GM21723 (cell line): ENCODE data around the gene OR2M5.

Experiments used
- ATAC-seq: cut with Tn5 transposase; IDR thresholded peaks from one replicate; pipeline ENCODE4 v1.9.1; 2021; ENCODE audit warnings: mild to moderate bottlenecking, moderate library complexity; ENCODE audit not compliant: unreplicated experiment

OR2M5 gene, protein sequence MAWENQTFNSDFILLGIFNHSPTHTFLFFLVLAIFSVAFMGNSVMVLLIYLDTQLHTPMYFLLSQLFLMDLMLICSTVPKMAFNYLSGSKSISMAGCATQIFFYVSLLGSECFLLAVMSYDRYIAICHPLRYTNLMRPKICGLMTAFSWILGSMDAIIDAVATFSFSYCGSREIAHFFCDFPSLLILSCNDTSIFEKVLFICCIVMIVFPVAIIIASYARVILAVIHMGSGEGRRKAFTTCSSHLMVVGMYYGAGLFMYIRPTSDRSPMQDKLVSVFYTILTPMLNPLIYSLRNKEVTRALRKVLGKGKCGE

DNA sequence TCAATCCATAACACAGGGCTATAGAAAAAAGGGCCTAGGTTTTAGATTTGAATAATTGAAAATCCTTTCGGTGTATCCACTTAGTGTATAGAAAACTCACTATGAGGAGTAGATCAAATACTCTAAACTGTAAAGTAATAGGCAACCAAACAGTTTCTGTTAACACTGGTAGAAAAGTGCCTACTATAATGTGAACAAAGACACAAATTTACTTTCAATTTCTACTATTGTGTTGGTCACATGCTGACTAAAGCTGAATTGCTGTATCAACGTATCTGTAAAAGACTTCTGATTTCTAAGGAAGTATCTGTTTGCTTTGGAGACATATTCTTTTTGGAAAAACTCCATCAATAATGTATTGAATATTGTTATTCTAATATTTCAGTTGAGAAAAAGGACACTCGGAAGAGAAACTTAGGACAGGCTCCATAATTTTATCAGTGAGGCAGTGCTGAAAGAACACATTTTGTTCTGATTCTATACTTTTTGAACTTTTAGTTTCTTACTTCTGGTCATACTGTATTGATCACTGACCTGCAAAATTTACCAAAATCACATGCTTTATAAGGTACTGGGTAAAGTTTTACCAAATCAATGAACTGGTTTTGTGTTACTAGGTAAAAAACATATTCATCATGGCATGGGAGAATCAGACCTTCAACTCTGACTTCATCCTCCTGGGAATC is at the start of gene OR2M5:
TSS of gene OR2M5 (plus strand) at position 636 of the 686 bp plus-strand sequence. CDS start at position 636, 0 bp downstream.
- no peak for ATAC-seq

DNA sequence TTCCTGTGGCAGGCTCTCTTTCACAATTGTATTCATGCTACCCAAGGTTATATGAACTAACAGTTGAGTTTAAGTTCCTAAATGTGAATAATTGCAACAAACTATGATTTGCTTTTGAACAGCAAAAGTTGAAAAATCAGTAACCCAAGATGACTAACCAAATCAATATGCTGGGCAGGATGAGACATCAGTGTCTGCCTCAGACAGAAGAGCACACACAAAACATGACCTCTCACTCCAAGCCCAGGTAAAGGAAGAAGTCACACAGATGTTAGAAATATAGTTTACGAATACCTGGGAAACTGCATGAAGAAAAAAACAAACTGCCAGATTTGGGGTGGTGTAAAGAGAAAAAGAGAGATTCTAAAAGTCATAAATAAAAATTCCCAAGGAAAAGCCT is 46.4 kb upstream of the OR2M5 start:
- ATAC-seq, result no peak

DNA sequence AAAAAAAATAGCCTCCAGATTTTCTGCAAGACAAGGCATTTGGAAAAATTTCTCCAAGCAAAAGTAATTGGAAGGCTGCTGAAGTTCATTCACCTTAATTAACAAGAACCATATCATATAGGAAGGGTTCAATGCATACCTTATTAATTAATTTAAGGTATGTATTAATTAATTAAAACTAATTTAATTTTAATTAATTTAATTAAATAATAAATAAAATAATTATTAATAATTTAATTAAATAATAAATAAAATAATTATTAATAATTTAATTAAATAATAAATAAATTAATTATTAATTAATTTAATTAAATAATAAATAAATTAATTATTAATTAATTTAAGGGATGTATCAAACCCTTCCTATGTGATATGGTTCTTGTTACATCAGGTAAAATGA is 42.1 kb upstream of the OR2M5 start:
- ATAC-seq, result no peak

DNA sequence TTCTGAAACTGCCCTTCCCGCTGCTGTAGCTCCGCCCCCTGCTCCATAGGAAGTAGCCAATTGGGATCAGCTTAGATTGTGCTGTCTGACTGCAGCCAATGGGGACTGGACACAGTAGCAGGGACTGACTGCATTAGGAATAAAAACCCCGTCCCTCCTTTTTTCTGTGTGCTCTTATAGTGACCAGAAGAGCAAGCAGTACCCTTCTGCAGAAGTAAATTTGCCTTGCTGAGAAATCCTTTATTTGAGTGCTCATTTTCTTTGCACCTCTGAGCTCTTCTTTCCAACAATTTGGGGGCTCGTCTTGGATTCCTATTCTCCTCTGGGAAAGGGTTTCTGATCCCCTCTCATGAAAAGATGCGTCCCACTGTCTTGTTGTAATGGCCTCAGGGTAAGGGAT is 33.8 kb upstream of the OR2M5 start:
- no peak for ATAC-seq

DNA sequence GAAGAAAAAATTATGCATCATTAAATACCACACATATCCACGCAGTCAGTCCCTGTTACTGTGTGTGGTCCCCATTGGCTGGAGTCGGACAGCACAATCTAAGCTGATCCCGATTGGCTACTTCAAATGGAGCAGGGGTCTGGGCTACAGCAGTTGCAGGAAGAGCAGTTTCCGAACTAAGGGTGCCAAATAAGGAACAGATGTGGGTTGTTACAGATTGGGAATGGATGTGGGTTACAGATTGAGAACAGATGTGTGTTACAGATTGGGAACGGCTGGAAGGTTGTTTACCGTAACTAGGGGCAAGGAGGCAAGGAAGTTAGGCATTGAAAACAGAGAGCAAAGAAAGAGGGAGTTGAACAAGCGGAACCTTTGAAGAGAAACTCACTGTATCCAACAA is 30.1 kb upstream of the OR2M5 start:
- no peak for ATAC-seq

DNA sequence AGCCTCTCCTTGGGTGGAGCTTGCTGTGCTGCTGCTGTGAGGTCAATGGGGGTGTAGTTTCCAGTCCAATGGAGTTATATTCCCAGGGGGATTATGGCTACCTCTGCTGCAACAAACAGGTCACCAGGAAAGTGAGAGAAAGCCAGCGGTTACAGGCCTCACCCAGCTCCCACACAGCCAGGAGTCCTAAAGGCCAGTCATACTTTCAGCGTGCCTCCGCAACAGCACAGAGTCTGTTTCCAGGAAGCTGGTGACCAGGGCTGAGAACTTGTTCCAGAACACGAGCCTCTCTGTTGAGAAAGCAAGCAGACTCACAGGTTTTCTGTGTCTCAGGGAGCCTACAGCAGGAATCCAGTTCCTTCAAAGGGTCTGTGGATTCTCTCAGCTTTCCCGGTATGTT is 17.3 kb upstream of the OR2M5 start:
- no peak for ATAC-seq

DNA sequence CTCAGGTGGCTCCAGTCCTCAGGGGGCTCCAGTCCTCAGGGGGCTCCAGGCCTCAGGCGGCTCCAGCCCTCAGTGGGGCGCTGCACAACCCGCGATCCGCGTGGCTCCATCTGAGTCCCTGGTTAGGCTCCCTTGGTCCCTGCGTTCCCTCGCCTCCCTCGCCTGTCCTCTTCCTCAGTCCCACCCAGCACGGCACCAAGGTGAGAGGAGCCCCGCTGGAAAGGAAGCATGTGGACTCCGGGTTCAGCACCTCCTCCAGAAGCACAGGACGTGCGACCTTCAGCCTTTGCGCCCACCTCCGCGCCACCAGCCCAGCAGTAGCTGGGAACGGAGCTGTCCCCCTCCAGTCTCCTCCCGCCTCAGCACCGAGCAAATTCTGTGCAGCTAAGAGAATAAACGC is 8.1 kb upstream of the OR2M5 start:
- no peak for ATAC-seq

DNA sequence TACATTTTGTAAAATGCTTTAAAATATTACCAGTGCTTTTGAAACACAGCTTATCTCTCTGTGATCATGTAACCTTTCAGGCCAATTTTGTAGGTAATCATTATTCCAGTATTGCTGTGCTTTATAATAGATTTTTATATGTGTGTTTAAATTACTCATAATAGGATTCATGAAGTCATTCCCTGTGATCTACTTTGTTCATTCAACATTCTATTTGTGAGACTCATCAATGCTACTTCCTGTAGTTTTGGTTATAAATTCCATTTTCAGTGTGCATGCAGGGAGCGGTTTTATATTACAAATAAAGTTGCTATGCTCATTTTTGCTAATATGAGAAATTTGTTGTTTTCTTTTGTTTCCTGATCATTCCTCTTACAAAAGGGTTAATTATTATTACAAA is 4.1 kb upstream of the OR2M5 start:
- no peak for ATAC-seq

DNA sequence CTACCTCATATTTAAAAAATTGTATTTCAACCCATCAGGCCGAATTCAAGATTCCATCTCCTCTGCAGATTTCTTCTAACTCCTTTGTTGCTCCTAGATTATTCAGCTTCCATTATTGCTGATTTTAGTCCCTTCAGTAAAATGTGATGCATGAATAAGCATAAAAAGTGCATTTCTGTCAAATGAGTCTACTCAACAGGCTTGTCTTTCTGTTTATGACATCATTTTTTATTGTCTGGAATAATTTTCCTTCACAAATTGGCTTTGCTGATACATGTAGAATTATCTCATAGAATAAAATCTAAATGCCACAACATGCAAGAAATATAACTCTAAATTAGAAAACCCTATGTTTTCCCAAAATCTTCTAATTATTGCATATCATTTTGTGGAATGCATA is 1.6 kb upstream of the OR2M5 start:
- ATAC-seq, result no peak

DNA sequence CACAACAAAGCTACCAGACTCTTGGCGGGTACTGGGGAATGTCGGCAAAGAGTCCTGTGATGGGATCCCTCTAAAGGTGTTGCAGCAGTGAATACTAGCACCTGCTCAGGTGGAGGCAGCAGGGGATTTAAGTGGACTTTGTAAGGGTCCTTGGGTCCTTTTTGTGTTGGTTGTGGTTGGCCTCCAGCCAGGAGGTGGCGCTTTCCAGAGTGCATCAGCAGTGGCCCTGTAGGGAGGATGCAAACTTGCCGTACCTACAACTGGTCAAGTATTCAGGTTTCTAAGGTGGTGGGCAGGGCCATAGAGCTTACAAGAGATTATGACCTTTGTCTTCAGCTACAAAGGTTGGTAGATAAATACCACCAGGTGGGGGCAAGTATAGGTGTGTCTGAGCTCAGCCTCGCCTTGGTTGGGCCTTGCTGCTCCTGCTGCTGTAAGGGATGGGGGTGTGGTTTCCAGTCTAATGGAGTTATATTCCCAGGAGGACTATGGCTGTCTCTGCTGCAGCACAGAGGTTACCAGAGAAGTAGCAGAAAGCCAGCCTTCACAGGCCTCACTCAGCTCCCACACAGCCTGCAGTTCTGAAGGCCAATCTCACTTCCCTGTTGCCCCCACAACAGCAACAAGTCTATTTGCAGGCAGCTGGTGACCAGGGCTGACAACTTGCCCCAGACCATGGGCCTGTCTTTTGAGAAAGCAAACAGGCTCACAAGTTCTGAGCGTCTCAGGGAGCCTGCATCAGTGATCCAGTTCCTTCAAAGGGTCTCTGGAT is 7.3 kb downstream of the OR2M5 start:
- no peak for ATAC-seq

DNA sequence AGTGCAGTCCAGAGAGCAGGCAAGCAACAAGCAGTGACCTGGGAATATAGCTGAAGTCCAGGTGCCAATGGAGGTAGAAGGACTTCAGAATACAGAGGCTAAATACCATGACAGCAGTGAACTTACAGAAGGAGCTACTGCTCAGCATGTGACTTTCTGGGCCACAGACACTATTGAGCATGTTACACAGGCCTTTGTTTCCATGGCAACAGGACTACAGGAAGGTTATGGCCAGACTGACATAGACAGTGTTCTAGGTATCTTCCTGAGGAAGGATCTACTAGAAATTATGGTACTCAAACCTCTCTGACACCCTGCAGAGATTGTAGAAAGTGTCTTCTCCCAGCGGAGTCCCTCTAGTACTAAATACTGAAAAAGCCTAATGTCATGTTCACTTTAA is 11.0 kb downstream of the OR2M5 start:
- ATAC-seq, result no peak

DNA sequence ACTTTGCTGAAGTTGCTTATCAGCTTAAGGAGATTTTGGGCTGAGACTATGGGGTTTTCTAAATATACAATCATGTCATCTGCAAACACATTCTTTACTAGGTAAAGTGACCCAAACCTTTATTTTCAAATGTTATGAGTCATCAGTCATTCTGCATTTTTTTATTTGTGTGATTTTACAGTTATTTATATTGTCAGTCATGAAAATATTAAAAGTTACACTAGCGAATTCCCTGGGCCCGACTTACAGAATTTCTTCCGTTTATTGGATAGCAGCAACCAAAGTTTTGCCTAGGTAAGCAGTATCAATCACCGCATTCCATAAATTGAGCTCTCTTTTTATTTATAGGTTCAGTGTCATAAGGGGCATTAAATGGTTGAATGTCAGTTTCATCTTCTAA is 13.8 kb downstream of the OR2M5 start:
- no peak for ATAC-seq

DNA sequence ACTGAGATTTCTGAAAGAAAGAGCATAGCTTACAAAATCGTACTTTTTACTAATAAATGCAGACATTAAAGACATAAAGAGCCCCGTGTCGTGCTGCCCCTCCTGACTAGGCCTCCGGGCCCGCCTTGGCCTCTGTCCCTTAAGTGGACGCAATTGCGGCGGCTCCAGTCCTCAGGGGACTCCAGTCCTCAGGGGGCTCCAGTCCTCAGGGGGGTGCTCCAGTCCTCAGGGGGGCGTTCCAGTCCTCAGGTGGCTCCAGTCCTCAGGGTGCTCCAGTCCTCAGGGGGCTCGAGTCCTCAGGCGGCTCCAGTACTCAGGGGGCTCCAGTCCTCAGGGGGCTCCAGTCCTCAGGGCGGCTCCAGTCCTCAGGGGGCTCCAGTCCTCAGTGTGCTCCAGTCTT is 19.1 kb downstream of the OR2M5 start:
- no peak for ATAC-seq

DNA sequence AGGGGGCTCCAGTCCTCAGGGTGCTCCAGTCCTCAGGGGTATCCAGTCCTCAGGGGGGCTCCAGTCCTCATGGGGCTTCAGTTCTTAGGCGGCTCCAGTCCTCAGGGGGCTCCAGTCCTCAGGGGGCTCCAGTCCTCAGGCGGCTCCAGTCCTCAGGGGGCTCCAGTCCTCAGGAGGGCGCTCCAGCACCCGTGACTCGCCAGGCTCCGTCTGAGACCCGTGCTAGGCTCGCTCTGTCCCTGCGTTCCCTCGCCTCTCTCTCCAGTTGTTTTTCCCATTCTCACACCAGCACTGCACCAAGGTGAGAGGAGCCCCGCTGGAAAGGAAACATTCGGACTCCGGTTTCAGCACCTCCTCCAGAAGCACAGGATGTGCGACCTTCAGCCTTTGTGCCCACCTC is 20.2 kb downstream of the OR2M5 start:
- no peak for ATAC-seq

DNA sequence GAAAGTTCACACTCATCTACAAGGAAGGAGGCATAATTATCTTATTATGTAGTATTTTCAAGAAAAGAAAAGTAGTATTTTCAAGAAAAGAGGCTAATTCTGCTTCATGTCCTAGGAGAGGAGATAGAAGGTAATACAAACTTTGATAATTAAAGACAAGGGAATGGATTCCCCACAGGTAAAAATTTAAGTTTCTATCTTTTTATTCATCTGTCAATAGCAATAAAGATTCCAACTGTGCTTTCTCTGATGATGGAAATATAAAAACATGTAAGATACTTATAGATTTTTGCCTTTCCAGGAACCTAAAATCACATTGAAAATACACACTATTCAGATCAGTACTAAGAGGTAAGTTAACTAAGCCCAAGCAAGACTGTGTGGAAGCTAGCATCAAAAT is 29.6 kb downstream of the OR2M5 start, which contains the start of gene OR2M2:
TSS of gene OR2M2 (plus strand) at position 301 of the 400 bp plus-strand sequence. CDS start 5,165 bp downstream, outside the sequence.
- no peak for ATAC-seq

DNA sequence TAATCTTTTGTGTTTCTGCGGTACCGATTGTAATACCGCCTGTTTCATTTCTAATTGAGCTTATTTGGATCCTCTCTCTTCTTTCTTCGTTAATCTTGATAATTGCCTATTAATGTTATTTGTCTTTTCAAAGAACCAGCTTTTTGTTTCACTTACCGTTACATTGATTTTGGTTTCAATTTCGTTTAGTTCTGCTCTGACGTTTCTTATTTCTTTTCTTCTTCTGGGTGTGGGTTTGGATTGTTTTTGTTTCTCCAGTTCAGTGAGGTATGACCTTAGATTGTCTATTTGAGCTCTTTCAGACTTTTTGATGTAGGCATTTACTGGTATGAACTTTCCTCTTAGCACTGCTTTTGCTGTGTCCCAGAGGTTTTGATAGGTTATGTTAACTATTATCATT is 39.0 kb downstream of the OR2M5 start:
- ATAC-seq, result peak; percentile 87

DNA sequence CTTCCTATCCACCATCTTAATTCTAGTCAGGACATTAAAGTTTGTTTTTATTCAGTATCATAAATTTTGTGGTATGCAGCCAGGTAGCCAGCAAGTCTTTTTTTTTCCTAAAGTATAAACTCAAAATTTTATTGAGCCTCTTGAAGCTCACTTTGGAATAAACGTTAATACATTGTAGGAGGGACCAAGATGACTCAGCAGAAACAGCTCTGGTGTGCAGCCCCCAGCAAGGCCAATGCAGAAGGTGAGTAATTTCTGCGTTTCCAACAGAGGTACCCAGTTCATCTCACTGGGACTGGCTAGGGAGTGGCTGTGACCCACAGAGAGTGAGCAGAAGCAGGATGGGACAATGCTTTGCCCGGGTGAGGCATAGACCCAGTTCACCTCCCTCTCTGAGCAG is 42.4 kb downstream of the OR2M5 start:
- ATAC-seq, result no peak

DNA sequence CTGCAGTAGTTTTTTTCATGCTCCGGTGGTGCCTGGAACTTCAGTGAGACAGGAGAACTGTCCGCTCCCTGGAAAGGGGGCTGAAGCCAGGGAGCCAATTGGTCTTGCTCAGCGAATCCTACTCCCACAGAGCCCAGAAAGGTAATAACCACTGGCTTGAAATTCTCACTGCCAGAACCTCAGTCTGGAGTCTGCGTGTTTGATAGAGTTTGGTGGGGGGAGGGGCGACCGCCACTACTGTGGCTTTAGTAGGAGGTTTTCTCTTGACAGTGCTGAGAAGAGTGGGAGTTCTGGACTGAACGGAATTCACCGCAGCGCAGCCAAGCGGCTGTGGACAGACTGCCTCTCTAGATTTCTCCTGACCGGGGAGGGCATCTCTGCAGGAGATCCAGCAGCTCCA is 44.1 kb downstream of the OR2M5 start:
- no peak for ATAC-seq

DNA sequence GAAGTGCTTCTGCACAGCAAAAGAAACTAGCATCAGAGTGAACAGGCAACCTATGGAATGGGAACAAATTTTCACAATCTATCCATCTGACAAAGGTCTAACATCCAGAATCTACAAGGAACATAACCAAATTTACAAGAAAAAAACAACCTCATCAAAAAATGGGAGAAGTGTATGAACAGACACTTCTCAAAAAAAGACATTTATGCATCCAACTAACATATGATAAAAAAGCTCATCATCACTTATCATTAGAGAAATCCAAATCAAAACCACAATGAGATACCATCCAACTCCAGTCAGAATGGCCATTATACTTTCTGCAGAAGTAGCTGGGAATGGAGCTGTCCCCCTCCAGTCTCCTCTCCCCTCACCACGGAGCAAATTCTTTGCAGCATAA is 49.2 kb downstream of the OR2M5 start:
- no peak for ATAC-seq
